Right atrium auricular region (tissue), 2 donors: ENCODE results near the gene ATP6V0A1. TPM values are rescaled to one million over a fixed set of nuclear protein-coding genes. Genes with fewer than 3 reads are reported as not detected.

ENCODE experiments used
- DNase-seq: peaks from one replicate; pipeline ENCODE4 v3.0.0-alpha.2; 2019; ENCODE audit warnings: low spot score
- H3K27ac ChIP-seq, 2 donors: fragments of 200-600 bp; sonication (generic); 1 replicate in 1 of 2; 2 replicates in 1 of 2; pipeline ENCODE4 v1.5.1; 2016 to 2019
- H3K27me3 ChIP-seq, 2 donors: fragments of 200-600 bp; sonication (generic); one replicate each; pipeline versions ENCODE4 v1.5.1 to v1.6.0; 2017 to 2019
- H3K36me3 ChIP-seq: fragments of 200-600 bp; sonication (generic); one replicate; pipeline ENCODE4 v1.5.1; 2016
- H3K4me1 ChIP-seq, 2 donors: fragments of 200-600 bp; sonication (generic); one replicate each; pipeline versions ENCODE4 v1.5.1 to v1.6.0; 2017 to 2019
- H3K4me3 ChIP-seq, 2 donors: fragments of 200-600 bp; sonication (generic); 1 replicate in 1 of 2; 2 replicates in 1 of 2; pipeline ENCODE4 v1.5.1; 2017 to 2019; ENCODE audit warnings: mild to moderate bottlenecking in 1 of 2, moderate library complexity in 1 of 2
- H3K9me3 ChIP-seq, 2 donors: fragments of 200-600 bp; sonication (generic); one replicate each; pipeline ENCODE4 v1.5.1; 2019
- total RNA-seq, 2 donors: library from RNA; depleted of rRNA; stranded (reverse); fragments of >200 nt; gene quantifications; one replicate each; pipeline ENCODE4 v1.1.0, GENCODE V29; 2016
- TF ChIP-seq, protein P1 (sequence below), 2 donors: fragments of 200-600 bp; sonication (generic); IDR thresholded peaks; one replicate each; pipeline ENCODE4 v1.5.1; 2019; ENCODE audit warnings: antibody characterized with exemption in 2 of 2

ATP6V0A1 gene
- total RNA-seq, 2 donors from 2014 or later = 38.9 to 67.5 TPM

DNA sequence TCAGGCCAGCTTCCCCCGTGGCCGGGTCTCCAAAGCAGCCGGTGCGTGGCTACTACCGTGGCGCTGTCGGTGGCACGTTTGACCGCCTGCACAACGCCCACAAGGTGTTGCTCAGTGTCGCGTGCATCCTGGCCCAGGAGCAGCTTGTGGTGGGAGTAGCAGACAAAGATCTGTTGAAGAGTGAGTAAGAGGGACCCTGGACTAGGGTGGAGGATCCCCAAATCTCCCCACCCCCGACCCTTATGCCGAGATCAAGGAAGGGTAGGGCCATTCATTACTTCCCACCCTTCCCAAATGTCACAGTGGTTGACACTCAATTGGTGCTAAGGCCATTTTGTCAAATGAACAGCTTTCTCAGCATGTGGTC lies 104.4 kb downstream of the ATP6V0A1 start:
- Histone ChIP-seq H3K9me3 (no peaks in the 10 kb centered on the region), H3K27ac (peak overlapping the region in 1 of 2 donors; percentile 88), H3K36me3 (peaks cover 19% of the 10 kb centered on the region), H3K4me3 (peak overlapping the region; percentile 71 to 88), H3K4me1 (peaks cover 0 to 48% of the 10 kb centered on the region in 2 donors), H3K27me3 (no peaks in the 10 kb centered on the region)
- TF ChIP-seq, protein P1, sequence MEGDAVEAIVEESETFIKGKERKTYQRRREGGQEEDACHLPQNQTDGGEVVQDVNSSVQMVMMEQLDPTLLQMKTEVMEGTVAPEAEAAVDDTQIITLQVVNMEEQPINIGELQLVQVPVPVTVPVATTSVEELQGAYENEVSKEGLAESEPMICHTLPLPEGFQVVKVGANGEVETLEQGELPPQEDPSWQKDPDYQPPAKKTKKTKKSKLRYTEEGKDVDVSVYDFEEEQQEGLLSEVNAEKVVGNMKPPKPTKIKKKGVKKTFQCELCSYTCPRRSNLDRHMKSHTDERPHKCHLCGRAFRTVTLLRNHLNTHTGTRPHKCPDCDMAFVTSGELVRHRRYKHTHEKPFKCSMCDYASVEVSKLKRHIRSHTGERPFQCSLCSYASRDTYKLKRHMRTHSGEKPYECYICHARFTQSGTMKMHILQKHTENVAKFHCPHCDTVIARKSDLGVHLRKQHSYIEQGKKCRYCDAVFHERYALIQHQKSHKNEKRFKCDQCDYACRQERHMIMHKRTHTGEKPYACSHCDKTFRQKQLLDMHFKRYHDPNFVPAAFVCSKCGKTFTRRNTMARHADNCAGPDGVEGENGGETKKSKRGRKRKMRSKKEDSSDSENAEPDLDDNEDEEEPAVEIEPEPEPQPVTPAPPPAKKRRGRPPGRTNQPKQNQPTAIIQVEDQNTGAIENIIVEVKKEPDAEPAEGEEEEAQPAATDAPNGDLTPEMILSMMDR (IDR thresholded peaks at IDR 0.05) = no peak
- DNase-seq = no peak

DNA sequence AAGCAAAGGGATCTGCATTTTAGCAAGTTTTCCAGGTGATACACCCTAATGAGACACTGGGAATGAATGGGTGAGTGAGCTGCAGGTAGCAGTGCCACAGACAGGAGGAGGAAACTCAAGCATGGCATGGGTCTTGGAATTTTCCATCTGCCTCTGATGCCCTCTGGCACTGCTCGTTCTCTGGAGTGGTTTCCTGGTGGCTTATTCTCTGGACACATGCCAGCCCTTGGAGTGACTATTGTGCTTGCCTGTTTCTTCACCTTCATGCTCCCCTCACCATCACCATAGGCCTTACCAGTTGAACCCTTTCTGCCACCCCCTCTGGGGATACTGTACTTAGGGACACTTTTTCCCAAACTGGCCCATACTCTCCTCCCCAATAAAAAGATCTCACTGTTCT lies 104.9 kb downstream of the ATP6V0A1 start:
- peaks cover 0 to 52% of the 10 kb centered on the region in 2 donors for H3K4me1 ChIP-seq
- H3K27ac ChIP-seq = no peak overlapping the region
- DNase-seq = no peak
- peak overlapping the region in 1 of 2 donors; percentile 71 for H3K4me3 ChIP-seq
- TF ChIP-seq, protein P1 (IDR thresholded peaks at IDR 0.05) = no peak
- no peaks in the 10 kb centered on the region for H3K27me3 ChIP-seq
- H3K36me3 ChIP-seq = peaks cover 21% of the 10 kb centered on the region
- H3K9me3 ChIP-seq = no peaks in the 10 kb centered on the region

DNA sequence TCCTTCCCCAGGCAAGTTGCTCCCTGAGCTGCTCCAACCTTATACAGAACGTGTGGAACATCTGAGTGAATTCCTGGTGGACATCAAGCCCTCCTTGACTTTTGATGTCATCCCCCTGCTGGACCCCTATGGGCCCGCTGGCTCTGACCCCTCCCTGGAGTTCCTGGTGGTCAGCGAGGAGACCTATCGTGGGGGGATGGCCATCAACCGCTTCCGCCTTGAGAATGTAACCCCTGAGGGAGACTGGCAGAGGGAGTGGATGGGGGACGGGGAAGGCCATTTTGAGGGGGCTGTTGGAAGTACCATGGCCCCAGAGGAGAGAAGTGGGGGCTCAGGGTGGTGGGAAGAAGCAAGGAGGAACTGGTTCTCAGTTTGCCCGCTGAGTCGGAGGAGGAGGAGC lies 105.3 kb downstream of the ATP6V0A1 start:
- peaks cover 26% of the 10 kb centered on the region for H3K36me3 ChIP-seq
- no peak for DNase-seq
- H3K27ac ChIP-seq = no peak overlapping the region
- TF ChIP-seq, protein P1 (IDR thresholded peaks at IDR 0.05) = no peak
- peaks cover 0 to 56% of the 10 kb centered on the region in 2 donors for H3K4me1 ChIP-seq
- no peaks in the 10 kb centered on the region for H3K9me3 ChIP-seq
- H3K27me3 ChIP-seq = no peaks in the 10 kb centered on the region
- H3K4me3 ChIP-seq = no peak overlapping the region

DNA sequence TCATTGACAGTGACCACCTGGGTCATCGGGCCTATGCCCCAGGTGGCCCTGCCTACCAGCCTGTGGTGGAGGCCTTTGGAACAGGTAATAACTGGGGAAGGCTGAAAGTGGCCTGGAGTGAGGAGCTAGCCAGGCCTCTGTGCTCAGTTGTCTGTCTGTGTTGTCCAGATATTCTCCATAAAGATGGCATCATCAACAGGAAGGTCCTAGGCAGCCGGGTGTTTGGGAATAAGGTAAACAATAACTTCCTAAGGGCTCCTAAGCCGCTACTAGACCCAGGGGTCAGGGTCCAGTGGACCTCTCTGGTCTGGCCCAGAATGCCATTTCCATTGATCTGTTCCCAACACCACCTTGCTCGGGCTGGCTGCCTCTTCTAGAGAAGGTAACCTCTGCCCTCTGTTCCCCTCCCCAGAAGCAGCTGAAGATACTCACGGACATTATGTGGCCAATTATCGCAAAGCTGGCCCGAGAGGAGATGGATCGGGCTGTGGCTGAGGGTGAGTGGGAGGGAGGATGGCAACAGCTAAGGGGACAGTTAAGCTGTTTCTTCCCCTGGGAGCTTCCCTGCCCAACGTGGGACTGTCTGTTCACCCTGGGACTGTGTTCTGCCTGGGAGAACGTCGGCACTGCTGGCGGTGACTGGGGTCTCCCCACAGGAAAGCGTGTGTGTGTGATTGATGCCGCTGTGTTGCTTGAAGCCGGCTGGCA lies 106.3 kb downstream of the ATP6V0A1 start:
- no peak for DNase-seq
- Histone ChIP-seq H3K4me1 (peaks cover 0 to 59% of the 10 kb centered on the region in 2 donors), H3K9me3 (no peaks in the 10 kb centered on the region), H3K36me3 (peaks cover 36% of the 10 kb centered on the region), H3K27ac (no peak overlapping the region), H3K4me3 (no peak overlapping the region), H3K27me3 (no peaks in the 10 kb centered on the region)
- TF ChIP-seq, protein P1 (IDR thresholded peaks at IDR 0.05) = no peak

DNA sequence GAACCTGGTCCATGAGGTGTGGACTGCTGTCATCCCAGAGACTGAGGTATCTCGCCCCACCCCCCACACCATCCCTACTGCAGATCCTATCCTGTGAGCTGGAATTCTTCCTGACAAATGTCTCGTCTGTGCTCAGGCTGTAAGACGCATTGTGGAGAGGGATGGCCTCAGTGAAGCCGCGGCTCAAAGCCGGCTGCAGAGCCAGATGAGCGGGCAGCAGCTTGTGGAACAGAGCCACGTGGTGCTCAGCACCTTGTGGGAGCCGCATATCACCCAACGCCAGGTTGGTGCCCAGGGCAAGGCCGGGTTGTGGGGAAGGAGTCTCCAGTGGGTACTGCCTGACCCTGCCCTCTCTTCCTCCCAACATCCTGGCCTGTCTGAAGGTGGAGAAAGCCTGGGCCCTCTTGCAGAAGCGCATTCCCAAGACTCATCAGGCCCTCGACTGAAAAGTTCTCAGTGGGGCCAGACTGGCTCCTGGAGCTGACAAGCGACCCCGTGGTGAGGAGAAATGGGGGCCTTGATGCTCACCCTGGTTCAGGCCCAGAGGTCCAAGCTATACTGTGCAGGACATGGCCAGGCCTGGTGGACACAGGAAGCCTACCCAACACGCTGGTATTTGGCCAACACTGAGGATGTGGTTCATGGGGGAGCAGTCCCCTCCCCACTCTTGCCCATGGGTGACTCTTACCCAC lies 107.0 kb downstream of the ATP6V0A1 start:
- no peak for DNase-seq
- peak overlapping the region; percentile 96 to 98 for H3K27ac ChIP-seq
- no peak overlapping the region for H3K4me3 ChIP-seq
- H3K36me3 ChIP-seq = peaks cover 43% of the 10 kb centered on the region
- H3K27me3 ChIP-seq = no peaks in the 10 kb centered on the region
- H3K9me3 ChIP-seq = no peaks in the 10 kb centered on the region
- peaks cover 0 to 59% of the 10 kb centered on the region in 2 donors for H3K4me1 ChIP-seq
- TF ChIP-seq, protein P1 (IDR thresholded peaks at IDR 0.05) = no peak
